Activated naive CD8-positive, alpha-beta T cell treated with anti-CD3 and anti-CD28 coated beads for 36 hours (primary cell): ENCODE data around the gene KCNH3. TPM values are rescaled to one million over a fixed set of nuclear protein-coding genes. Genes with fewer than 3 reads are reported as not detected.
"Not testable (repeated sequence)": the region's sequence is repeated elsewhere in the genome, so short reads cannot be mapped to it uniquely, and the experiment has no call there.

Experiments used
- DNase-seq: peaks from one replicate; pipeline ENCODE4 v3.0.0; 2021
- H3K27ac Mint-ChIP-seq: one replicate; pipeline ENCODE4 v1.8.0; 2022; ENCODE audit warnings: mild to moderate bottlenecking, moderate library complexity, mixed read lengths
- H3K27me3 Mint-ChIP-seq: one replicate; pipeline ENCODE4 v1.8.0; 2022; ENCODE audit warnings: mild to moderate bottlenecking, mixed read lengths
- H3K36me3 Mint-ChIP-seq: one replicate; pipeline ENCODE4 v1.8.0; 2021; ENCODE audit warnings: mild to moderate bottlenecking, mixed read lengths
- H3K4me1 Mint-ChIP-seq: one replicate; pipeline ENCODE4 v1.8.0; 2021; ENCODE audit warnings: mixed read lengths
- H3K4me3 Mint-ChIP-seq: one replicate; pipeline ENCODE4 v1.8.0; 2022; ENCODE audit warnings: mild to moderate bottlenecking, moderate library complexity, mixed read lengths
- H3K9me3 Mint-ChIP-seq: one replicate; pipeline ENCODE4 v1.8.0; 2022; ENCODE audit warnings: mixed read lengths
- total RNA-seq, 2 experiments: library from RNA; stranded (reverse); gene quantifications; one replicate each; pipeline ENCODE4 v1.2.3, GENCODE V29; 2021

KCNH3 gene
- total RNA-seq, 2 experiments from 2014 or later, result 10.2 to 10.9 TPM

DNA sequence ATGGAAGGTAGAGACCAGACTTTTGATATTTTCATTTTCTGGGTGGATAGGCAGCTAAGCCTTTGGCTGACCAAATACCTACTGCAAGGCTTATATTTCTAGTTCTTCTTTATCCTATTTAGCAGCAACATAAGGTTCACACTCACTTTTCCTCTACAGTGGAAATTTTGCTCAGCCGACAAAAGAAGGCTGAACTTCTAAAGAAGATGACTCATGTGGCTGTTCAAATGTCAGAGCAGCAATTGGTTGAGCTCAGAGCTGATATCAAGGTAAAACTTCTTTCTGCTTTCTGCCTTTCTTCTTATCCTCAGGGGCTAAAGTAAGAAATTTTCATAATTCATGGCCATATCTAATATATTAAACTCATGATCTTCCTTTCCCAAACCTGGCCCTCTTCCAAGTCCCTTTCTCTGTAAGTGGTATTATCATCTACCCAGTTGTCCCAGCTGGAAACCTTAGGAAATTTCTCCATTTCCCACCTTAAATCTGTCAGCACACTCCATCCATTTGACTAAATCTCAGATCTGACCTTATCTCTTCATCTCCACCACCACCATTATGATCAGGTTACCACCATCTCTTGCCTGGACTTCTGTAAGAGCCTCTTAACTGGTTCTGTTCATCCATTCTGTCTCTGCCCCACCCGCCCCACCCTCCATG is 19.8 kb upstream of the KCNH3 start:
- Mint-ChIP-seq H3K4me3 (no peak overlapping the region), H3K4me1 (peaks cover 6% of the 10 kb centered on the region), H3K9me3 (no peaks in the 10 kb centered on the region), H3K36me3 (peaks cover 2% of the 10 kb centered on the region), H3K27ac (no peak overlapping the region), H3K27me3 (no peaks in the 10 kb centered on the region)
- no peak for DNase-seq

GRCh38 chr12:49519574-49519936 is 19.3 kb upstream of the KCNH3 start:
- Mint-ChIP-seq H3K36me3 (peaks cover 2% of the 10 kb centered on the region), H3K4me3 (no peak overlapping the region), H3K9me3 (no peaks in the 10 kb centered on the region), H3K27me3 (no peaks in the 10 kb centered on the region), H3K27ac (no peak overlapping the region), H3K4me1 (peaks cover 6% of the 10 kb centered on the region)
- DNase-seq, result no peak

DNA sequence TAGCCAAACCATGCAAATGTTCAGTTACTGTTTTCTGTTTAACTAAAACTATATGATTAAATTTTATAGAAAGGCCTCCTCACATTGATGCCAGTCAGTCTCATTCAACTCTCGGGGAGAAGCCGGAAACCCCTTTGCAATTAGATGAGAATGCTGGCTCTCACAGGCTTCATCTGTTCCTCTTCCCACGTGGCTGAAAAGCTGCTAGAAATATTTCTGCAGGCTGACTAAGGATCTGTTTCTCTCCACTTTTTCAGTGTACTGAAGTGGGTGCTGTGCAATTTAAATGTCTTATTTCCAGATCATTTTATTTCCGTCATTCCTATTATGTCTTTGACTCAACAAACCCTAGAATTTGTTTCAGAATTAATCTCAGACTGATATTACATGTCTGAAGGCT is 17.4 kb upstream of the KCNH3 start:
- Mint-ChIP-seq H3K27ac (no peak overlapping the region), H3K4me1 (peaks cover 6% of the 10 kb centered on the region), H3K9me3 (no peaks in the 10 kb centered on the region), H3K27me3 (no peaks in the 10 kb centered on the region), H3K4me3 (no peak overlapping the region), H3K36me3 (peaks cover 2% of the 10 kb centered on the region)
- no peak for DNase-seq

DNA sequence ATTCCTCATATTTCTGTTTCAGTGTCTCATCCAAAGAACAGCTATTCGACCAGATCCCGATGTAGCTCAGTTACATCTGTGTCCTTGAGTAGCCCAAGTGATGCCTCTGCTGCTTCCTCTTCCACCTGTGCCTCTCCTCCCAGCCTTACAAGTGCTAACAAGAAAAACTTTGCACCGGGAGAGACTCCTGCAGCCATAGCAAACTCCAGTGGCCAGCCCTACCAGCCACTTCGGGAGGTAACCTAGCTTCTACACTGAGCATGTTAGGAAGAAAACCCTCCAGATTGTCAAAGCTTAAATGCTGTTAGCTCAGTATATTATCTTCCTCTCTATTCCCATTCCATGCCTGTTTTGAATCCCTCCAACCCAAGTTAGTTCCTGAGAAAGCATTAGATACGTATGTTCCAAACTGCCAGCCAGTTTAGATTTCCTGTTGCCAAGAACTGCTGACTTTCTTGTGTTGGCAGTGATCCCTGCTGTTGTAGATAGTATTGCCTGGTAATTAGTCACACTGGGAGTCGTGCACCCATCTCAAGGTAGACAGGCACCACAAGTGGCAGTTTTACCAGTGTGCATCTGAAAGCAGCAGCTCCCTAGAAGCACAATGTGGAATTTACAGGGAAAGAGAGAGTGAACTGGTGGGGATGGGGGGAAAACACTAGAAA is 14.0 kb upstream of the KCNH3 start:
- Mint-ChIP-seq H3K4me3 (no peak overlapping the region), H3K36me3 (no peaks in the 10 kb centered on the region), H3K9me3 (no peaks in the 10 kb centered on the region), H3K27me3 (no peaks in the 10 kb centered on the region), H3K4me1 (no peaks in the 10 kb centered on the region), H3K27ac (no peak overlapping the region)
- DNase-seq, result no peak

GRCh38 chr12:49525942-49526341 is 12.9 kb upstream of the KCNH3 start:
- H3K4me3 Mint-ChIP-seq, result no peak overlapping the region
- H3K9me3 Mint-ChIP-seq, result no peaks in the 10 kb centered on the region
- no peak overlapping the region for H3K27ac Mint-ChIP-seq
- H3K4me1 Mint-ChIP-seq, result no peaks in the 10 kb centered on the region
- H3K36me3 Mint-ChIP-seq, result no peaks in the 10 kb centered on the region
- DNase-seq, result no peak
- H3K27me3 Mint-ChIP-seq, result no peaks in the 10 kb centered on the region

DNA sequence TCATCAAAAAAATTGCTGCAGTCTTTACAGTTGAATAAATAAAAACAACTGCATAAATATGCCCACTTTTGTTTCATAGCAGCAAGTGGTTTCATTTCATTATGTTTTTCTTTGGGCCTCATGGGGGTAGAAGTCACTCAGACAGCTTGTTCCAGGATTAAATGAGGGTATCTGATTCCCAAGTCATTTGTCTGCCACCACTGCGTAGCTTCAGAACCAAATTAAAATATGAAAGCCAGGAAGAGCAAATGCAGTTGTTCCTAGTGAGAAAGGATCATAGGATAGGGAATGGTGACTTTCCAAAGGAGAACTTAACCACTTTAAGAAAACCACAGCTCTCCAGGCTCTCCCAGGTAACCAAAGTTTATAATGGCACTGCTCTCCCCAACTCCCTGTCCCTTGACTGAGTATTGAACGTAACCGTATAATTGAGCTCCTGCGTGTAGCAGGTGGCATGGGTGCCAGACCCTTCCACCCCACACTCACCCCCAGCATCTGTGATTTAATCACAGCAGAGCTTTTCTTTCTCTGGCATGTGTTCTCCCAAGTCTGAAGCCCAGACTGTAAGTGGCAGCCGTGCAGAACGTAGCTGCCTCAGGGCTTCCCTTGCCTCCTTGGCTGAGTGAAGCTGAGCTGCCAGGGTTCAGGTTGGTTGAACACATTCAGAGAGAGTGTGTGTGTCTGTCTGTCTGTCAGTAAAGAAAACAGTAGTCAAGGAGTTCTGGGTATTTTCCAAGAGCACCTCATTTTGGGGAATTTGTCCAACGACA is 11.3 kb upstream of the KCNH3 start:
- Mint-ChIP-seq H3K4me1 (no peaks in the 10 kb centered on the region), H3K9me3 (no peaks in the 10 kb centered on the region), H3K27ac (no peak overlapping the region), H3K4me3 (no peak overlapping the region), H3K27me3 (no peaks in the 10 kb centered on the region), H3K36me3 (no peaks in the 10 kb centered on the region)
- no peak for DNase-seq

DNA sequence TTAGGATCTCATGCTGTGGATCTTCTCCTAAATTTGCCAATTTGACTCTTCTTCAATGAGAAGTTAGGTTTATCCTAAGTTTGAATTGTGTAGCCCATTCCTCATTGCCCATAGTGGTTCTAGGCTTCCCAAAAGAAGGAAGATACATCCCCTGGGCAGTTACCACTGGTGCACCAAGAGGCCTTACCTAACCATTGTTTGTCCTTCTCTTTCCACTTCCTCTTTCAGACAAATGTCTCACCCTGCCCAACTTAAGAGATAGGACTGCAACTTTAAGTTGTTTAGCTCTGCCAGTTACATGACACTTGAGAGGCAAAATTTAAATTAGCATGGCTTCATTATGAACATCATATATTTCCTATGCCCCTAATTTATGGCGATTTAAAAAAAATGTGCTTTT is 9.4 kb upstream of the KCNH3 start:
- no peak overlapping the region for H3K4me3 Mint-ChIP-seq
- H3K27ac Mint-ChIP-seq, result no peak overlapping the region
- H3K9me3 Mint-ChIP-seq, result no peaks in the 10 kb centered on the region
- H3K27me3 Mint-ChIP-seq, result no peaks in the 10 kb centered on the region
- no peak for DNase-seq
- H3K36me3 Mint-ChIP-seq, result no peaks in the 10 kb centered on the region
- no peaks in the 10 kb centered on the region for H3K4me1 Mint-ChIP-seq

- H3K9me3 Mint-ChIP-seq, result no peaks in the 10 kb centered on the region
- no peak for DNase-seq
- no peak overlapping the region for H3K27ac Mint-ChIP-seq
- H3K4me3 Mint-ChIP-seq, result no peak overlapping the region
- H3K27me3 Mint-ChIP-seq, result peaks cover 9% of the 10 kb centered on the region
- H3K4me1 Mint-ChIP-seq, result no peaks in the 10 kb centered on the region
- H3K36me3 Mint-ChIP-seq, result no peaks in the 10 kb centered on the region
Observed at GRCh38 chr12:49531745-49532144, 7.1 kb upstream of the KCNH3 start.

DNA sequence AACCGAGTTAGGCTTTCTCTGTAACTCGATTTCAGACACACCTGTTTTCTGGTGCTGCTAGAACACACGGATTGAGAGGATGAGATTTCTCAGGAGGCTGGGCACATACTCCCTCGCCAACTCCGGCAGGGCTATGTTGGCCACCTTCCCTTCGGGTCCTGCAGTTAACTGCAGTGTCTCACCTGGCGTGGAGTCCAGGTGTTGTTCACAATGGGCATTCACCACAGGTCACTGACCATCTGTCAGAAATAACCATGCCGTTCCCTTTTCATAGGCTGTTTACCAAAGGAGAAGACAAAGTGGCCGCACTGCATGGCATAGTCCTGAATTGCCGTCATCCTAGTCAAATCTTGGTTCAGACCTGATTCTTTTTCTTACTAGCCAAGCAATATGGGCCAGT is 5.5 kb upstream of the KCNH3 start:
- peaks cover 24% of the 10 kb centered on the region for H3K27me3 Mint-ChIP-seq
- H3K4me1 Mint-ChIP-seq, result peaks cover 2% of the 10 kb centered on the region
- H3K9me3 Mint-ChIP-seq, result no peaks in the 10 kb centered on the region
- H3K36me3 Mint-ChIP-seq, result no peaks in the 10 kb centered on the region
- no peak for DNase-seq
- H3K27ac Mint-ChIP-seq, result no peak overlapping the region
- H3K4me3 Mint-ChIP-seq, result no peak overlapping the region

DNA sequence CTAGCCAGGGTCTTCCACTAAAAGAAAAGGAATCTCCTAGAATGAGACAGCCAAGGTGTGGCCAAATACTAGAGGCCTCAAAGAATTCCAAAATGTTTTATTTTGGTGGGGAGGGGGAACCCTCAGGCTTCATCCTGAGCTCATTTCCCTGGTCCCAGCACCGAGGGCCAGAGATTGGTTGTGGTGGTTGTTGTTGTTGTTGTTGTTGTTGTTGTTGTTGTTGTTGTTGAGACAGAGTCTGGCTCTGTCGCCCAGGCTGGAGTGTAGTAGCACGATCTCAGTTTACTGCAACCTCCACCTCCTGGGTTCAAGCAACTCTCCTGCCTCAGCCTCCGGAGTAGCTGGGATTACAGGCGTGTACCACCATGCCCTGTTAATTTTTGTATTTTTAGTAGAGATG is 4.7 kb upstream of the KCNH3 start:
- H3K36me3 Mint-ChIP-seq, H3K27ac Mint-ChIP-seq, DNase-seq: not testable (repeated sequence)

DNA sequence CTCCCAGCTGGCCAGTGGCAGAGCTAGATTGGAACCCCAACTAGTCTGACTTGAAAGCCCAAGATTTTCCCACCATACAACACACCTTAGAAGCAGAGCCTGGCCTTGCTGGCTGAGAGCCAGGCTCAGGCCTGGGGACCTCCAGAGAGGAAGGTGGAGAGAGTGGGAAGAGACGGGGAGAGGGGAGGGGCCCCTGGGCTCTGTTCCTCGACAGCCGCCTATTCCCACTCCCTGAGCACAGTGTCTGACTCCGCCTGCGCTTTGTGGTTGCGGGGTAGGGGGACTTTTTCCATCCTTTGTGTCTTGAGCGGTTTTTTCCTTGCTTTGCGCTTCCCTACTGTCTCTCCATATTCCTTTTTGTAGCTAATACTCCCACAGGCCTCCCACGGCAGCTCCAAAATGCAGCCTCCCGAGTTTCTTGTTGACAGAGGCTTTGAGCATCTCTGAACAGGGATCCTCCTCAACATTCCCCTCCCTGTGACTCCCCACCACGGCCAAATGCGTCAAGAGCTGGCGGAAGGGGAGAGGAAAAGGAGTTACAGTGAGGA is 4.0 kb upstream of the KCNH3 start:
- no peak overlapping the region for H3K4me3 Mint-ChIP-seq
- no peak for DNase-seq
- H3K27me3 Mint-ChIP-seq, result peaks cover 30% of the 10 kb centered on the region
- H3K9me3 Mint-ChIP-seq, result no peaks in the 10 kb centered on the region
- no peak overlapping the region for H3K27ac Mint-ChIP-seq
- H3K4me1 Mint-ChIP-seq, result peaks cover 2% of the 10 kb centered on the region
- H3K36me3 Mint-ChIP-seq, result no peaks in the 10 kb centered on the region

More for the DNA sequence above, 4.7 kb upstream of the KCNH3 start:
- H3K4me3 Mint-ChIP-seq, H3K4me1 Mint-ChIP-seq, H3K9me3 Mint-ChIP-seq: not testable (repeated sequence)
- H3K27me3 Mint-ChIP-seq, result peaks cover 25% of the 10 kb centered on the region

GRCh38 chr12:49535921-49536525 is 2.8 kb upstream of the KCNH3 start:
- Mint-ChIP-seq H3K4me3 (no peak overlapping the region), H3K27me3 (peaks cover 38% of the 10 kb centered on the region), H3K9me3 (no peaks in the 10 kb centered on the region), H3K4me1 (peaks cover 6% of the 10 kb centered on the region), H3K27ac (no peak overlapping the region), H3K36me3 (no peaks in the 10 kb centered on the region)
- DNase-seq, result no peak

DNA sequence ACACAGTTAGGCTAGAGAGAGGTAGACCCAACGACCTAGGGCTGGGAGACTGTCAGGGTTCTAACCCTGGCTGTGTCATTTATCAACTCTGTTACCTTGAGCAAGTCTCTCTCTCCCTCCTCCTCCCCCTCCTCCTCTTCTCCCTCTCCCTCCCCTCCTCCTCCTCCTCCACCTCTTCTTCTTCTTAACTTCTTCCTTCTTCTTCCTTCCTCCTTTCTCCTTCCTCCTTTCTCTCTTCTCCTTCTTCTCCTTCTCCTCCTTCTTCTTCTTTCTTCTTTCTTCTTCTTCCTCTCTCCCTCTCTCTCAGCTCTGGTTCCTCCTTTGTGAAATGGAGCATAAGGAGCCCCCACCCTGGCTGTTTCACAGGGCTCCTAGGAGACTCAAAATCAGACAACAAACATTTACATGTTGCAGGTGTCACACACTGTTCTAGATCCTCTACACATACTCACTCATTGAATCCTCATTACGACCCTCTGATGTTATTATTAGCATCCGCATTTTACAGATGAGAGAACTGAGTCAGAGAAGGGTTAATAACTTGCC is 2.2 kb upstream of the KCNH3 start:
- no peak overlapping the region for H3K4me3 Mint-ChIP-seq
- H3K27me3 Mint-ChIP-seq, result peaks cover 38% of the 10 kb centered on the region
- H3K9me3 Mint-ChIP-seq, result no peaks in the 10 kb centered on the region
- H3K27ac Mint-ChIP-seq, result no peak overlapping the region
- DNase-seq, result no peak
- H3K36me3 Mint-ChIP-seq, result no peaks in the 10 kb centered on the region
- H3K4me1 Mint-ChIP-seq, result peaks cover 6% of the 10 kb centered on the region

DNA sequence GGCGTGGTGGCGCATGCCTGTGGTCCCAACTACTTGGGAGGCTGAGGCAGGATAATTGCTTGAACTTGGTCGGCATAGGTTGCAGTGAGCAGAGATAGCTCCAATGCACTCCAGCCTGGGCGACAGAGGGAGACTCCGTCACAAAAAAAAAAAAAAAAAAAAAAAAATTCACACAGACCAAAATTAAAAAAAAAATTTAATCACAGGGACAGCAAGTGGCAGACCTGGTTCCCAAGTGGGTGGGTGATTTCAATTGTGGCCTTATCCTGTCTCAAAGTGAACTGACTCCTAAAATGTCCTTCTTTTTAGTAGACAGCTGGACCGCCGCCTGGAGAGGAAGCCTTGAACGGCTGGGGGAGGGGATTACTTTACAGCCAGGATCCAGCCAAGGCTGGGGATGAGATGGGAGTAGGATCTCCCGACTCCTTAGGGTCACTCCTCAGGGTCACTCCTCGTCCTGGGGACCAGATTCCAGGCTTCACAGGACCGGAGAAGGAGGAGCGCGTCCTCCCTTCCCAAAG is 1.5 kb upstream of the KCNH3 start:
- peak overlapping the region; percentile 43 for H3K4me3 Mint-ChIP-seq
- peaks cover 38% of the 10 kb centered on the region for H3K27me3 Mint-ChIP-seq
- H3K36me3 Mint-ChIP-seq, result no peaks in the 10 kb centered on the region
- H3K27ac Mint-ChIP-seq, result no peak overlapping the region
- no peaks in the 10 kb centered on the region for H3K9me3 Mint-ChIP-seq
- H3K4me1 Mint-ChIP-seq, result peaks cover 6% of the 10 kb centered on the region
- no peak for DNase-seq
